Measurements from ENCODE around the gene CCDC148.
A peak's percentile ranks its signal among the peaks of the same experiment; 100 is the strongest.

Gene CCDC148

DNA sequence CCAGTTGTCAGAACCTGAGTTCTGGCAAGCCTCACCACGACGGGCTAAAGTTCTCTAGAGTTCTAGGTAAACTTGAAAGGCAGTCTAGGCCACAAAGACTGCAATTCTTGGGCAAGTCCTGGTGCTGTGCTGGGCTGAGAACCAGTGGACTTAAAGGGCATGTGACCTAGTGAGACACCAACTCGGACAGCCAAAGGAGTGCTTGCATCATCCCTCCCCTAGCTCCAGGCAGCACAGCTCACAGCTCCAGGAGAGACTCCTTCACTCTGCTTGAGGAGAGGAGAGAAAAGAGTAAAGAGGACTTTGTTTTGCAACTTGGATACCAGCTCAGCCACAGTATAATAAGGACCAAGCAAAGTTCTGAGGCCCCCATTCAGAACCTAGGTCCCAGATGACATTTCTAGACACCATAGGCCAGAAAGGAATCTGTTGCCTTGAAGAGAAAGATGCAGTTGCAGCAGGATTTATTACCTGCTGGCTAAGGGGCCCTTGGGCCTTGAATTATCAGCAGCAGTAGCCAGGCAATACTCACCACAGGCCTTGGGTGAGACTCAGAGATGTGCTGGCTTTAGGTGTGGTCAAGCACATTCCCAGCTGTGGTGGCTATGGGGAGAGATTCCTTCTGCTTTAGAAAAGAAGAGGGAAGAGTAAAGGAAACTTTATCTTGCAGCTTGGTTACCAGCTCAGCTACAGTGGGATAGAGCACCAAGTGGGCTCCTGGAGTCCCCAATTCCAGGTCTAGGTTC, 303.1 kb downstream of the CCDC148 start:
- DNase-seq = no peak

DNA sequence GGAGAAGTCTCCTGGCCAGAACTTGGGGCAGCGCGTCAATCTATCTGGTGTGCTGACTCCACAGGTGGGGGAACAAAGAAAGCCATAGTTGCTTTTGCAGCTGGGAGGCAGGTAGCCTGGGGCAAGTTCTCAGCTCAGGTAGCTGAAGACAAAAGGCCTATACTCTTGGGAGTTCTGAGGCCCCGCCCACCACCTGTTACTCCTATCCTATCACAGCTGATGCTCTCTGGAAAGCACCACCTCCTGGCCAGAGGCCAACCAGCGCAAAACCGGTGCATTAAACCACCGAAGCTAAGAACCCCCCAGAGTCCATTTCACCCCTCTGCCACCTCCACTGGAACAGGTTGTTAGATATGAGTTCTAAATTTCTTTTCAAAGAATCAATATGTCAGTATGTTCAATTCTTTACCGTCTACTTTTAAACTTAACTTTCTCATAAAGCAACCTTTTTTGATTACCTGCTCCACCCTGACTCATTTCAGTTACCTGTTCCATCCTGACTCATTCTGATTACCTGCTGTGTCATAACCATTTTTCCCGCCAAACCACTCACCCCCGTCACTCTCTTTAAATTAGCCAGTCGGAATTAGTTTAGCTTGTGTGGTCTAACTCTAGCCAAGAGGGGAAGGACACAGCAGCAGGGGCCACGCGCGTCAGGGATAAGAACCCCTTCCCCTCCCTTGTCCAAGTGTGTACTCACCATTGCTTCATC, 311.5 kb downstream of the CCDC148 start:
- no peak for DNase-seq

DNA sequence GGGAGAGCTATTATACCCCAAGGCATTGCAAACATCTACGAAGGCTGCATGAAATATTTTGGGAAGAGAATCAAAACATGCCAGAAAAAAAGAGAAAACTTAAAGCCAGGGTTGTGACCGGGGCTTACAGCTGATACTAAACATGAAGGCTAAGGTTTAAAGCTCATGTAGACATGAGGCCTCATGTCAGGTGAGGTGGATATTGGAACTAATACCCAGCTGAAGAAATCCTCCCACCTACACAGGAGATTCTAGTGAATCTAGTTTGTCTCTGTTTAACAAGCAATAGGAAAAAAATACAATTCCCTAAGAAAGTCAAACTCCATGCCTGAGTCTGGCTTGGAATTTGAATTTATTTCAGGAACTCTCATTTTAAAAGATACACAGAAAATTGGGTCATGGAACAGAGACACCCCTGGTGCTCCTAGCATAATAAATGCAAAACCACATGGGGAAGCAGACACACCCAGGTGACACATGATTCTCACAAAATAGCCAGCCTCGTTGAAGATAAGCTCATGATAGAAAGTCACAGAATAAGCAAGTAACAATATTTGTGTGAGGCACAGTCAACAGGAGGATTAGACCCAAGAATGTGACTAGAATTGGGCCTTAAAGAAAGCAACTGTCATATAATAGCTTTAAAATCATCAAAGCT, 312.7 kb downstream of the CCDC148 start:
- no peak for DNase-seq

DNA sequence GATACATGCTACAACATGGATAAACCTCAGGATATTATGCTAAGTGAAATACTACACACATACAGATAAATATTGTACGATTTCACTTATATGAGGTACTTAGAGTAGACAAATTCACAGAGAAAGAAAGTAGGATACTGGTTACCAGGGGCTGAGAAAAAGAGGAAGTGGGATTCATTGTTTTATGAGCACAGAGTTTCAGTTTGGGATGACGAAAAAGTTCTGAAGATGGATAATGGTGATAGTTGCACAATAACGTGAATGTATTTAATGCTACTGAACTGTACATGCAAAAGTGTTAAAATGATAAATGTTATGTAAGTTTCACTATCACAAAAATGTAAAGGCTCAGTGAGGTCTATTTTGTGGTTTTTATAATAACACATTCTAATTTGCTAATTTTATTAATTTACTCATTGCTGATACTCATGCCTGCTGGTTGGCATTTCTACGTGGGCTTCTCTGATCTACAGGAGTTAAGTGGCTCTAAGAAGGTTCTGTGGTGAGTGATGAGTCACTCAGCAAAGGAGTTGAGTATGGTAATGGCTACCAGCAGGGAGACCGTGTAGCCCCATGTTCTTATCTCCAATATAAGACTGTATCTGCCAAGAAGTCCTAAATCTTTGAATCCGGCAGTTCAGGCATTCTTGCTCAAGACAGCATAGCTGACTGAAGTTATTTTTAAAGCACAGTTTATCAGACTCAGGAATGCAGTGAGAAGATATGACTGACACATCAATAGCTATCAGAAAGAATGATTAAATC, 313.8 kb downstream of the CCDC148 start:
- DNase-seq = peak in 3 of 4 experiments; percentile 46 to 81 (median 67)

DNA sequence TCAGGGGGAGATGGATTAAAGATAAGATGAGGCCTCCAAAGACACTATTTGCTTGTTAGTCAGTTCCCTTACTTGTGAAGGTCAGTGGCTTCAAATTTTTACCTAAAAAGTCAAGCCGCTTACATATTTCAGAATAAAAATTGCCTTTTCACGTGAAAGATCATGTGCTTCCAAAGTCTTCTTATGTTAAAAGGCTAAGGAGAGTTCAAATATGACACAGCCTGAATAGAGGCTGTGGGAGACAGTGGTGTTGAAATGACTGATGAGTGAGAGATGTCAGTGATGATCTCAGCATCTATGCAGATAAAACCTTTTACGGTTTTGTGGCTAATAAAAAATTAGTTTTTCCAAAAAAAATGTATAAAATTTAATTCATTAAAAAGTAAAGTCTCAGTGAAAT, 314.4 kb downstream of the CCDC148 start:
- DNase-seq = peak in 3 of 4 experiments; percentile 17 to 63 (median 27)

DNA sequence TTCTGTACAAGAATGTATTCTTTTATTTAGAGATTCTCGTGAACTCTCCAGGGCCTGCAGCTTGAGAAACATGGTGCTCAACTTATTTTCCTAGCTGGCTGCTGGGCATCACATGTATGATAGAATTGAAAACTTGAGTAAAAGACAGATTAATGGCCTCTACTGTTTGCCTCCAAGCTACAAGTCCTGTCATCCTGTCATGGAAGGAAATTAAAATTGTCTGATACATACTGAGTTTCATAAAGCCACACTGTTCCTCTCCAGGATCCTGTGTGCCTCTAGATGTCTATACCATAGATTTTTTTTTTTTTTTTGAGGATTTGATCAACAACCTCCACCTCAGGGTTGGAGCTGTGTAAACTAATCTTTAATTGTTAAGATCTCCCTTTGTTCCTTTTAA, 316.4 kb downstream of the CCDC148 start:
- DNase-seq = no peak

DNA sequence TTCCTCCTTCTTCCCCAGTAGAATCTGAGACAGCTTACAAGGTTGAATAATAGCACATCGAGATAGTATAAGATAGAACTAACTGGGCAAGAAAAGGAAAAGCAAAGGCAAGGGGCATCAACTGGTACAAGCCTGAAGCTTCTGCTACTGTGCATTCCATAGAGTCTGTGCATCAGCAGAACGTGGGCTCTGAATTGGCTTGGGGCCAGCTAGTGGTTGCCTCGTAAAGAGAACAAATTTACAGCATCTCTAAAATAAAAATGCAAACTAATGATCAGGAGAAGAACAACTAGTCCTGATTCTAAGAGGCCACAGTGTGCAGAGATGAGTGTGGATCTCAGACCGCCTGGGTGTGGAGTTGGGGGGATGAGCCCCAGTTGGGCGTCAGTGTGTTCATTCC, 318.3 kb downstream of the CCDC148 start:
- DNase-seq = peak; percentile 19 to 40 (median 28)

DNA sequence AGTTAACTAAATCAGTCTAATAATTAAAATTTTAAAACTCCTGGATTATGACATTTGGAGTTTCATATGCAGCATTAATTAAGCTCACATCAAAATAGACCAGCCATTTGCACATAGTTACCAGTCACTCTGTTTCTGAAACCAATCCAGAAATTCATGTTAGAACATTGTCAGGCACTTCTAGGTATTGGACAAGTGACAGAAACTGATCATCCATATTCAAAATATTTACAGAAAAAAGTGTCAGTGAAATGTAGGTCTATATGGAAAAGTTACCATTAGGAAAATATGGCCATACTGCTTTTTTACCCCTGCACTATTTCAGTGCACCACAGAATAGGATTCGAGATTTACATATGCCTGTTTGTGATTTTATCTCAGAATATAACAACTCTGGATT, 321.5 kb downstream of the CCDC148 start:
- no peak for DNase-seq

DNA sequence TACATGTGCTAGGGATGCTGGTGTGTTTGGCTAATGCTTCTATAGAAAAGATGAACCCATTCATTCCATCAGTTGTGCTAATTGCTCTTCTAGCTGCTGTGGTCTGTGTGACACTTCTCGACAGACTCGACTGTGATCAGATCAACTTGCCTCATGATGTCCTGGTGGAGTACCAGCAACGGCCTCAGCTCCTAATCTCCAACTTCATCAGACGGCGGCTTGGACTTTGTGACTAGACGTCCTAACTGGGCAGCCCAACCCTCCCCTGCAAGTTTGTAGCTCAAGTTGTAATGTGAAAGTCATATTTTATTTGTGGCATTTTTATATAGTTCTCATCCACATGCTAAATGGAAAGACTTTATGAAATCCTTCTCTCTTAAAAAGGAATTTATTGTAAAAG, 321.9 kb downstream of the CCDC148 start:
- DNase-seq = no peak

DNA sequence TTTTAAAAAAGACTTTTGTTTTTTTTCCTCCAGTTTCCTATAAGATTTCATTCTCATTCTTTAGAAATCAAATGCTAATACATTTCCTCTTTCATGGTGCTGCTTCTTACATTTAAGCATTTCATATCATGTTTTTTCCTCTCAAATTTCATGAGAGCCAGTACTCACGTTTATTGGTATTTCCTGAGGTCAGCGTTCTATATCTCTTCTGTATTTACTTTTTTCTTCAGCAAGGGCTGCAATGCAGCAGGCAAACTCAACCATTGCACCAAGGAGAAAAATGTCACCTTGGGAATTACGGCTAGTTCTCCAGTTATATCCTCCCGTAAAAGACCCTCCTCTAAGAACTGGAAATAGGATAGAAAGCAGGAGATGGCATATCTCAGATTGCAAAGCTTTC, 322.5 kb downstream of the CCDC148 start:
- no peak for DNase-seq

DNA sequence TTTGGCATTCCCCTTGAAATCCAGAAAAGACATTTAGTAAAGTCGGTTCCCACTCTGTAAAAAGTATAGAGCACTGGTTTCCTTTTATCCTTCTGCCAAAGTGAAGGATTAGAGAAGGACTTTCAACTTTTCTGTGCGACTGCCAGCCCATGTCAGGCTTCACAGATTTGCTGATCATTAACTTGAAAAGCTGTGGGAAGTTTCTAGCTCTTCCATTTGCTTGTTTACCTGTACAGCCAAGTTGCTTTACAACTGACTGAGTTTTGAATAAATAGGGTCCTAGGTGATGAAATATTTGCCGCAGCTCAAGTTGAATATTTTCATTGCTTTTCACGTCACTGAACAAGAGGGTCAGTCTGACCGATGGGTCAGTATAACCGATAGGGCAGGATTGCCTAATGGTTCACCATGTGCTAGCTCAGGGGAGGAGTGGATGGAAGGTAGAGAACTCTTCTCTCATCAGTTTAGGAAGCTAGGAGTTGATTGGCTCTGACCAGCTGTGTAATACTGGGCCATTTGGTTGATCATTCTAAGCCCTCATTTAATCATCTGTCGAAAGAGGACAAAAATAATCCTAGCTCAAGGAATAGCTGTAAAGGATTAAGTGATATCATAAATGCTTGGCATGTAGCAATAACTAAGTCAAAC, 324.5 kb downstream of the CCDC148 start:
- no peak for DNase-seq

DNA sequence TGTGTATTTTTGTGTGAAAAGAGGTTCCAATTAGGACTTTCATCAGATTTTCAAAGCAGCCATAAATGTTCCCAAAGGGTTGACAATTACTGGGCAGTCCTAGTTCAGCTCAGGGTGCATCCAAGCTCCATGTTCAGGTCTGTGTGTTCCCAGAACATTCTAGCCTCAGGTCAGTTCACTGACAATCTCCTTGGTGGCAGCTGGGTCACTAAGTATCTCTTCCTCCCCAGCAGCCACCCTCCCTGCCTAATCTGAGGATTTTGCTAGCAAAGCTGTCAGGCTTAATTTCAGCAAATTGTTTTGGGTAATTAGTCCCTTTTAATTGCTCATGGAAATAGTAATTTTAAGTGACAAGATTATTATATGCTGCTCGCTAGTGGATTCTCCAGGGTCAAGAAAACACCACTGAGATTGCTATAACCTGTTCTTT, 325.1 kb downstream of the CCDC148 start:
- DNase-seq = no peak

DNA sequence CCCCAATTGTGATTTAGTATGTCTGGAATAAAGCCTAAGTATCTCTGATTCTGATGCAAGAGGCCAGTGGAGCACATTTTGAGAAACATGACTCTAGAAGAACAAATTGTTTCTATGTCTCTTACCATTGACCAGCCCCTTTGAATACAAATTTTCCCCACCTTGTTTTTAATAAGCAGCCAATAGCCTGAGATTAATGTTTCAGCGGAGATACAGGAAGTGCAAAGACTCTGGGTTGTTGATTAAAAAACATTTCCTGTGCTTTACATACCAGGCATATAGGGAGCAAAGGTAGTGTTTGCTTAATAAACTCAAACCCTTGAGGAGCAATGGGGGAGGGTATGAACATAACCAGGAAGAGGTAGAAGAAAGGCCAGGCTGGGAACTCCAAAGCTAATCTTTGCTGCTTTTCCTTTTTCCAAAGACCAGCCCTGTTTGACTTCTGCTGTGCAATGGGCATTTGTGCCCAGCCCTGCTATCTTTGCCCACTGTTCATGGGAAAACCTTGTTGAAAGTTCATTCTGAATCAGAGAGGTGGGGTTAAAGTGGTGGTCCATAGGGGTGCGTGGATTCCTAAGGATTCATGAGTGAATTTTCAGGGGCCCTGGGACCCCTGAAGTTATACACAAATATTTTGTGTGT, 325.6 kb downstream of the CCDC148 start:
- DNase-seq = no peak

DNA sequence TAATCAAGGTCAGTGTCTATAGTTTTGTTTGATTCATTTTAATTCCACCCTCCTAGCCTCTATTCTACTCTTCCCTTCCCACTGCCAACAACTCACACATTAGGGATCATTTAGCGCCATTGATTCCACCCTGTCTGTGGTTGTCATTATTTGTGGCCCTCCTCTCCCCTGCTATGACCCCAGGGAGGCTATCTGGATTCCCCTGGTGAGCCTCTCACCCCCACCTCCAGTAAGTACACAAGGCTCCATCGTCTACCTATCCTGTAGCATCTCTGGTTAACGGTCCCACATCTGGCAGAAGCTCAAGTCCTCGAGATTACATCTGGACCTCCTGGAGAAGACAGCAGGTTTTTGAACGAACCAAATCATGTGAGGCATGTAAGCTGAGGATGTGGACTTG, 327.5 kb downstream of the CCDC148 start:
- DNase-seq = no peak

DNA sequence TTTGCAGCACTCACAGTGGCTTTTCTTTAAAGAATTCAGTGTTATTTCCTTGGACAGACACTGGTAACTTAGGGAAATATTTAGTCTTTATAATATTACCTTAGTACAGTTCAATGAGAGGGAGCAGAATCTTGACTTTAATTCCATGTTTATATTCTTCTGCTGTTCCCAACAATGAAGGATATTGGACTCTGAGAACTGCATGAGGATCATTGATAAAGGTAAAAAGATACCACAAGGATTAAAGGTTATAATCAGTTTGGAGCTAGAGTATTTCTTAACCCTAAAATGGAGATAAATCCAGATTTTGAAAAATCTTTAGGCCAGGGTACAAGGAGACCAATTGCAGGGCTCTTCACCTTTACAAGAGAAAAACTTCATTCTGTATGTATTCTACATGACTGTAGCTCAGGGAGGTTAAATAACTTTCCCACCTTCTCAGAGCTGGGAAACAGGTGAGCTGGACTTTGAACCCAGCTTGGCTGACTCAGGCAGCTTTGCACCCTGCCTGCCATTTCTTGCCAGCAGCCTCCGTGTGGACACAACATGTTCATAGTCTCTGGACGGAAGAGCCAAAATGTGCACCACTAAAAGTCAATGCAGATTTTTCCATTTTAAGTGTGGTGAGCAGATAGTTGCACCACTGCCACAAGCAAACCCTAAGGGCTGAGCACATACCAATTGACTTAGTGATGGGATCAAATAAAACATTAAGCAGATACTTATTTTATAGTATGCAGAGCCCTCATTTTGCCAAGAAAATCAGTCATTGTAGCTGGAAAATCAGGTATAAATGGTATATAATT, 328.2 kb downstream of the CCDC148 start:
- DNase-seq = no peak

DNA sequence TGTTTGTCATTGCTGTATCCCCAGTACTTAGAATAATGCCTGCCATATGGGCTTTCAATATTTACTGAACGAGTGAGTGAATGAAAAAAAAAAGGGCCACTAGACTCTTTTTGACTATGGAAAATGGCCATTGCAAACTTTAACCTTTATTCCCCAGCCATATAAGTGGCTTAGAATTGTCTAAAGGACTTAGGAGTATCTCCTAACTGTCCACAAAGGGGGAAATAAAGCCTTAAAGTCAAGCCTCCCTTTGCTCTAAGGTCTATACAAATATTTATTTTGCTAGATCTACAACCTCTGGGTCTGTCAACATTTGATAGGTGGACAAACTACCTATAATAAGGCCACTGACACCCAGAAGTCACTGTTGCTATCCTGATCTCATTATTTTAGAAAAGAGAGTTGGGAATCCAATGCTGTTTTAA, 329.2 kb downstream of the CCDC148 start:
- DNase-seq = no peak

DNA sequence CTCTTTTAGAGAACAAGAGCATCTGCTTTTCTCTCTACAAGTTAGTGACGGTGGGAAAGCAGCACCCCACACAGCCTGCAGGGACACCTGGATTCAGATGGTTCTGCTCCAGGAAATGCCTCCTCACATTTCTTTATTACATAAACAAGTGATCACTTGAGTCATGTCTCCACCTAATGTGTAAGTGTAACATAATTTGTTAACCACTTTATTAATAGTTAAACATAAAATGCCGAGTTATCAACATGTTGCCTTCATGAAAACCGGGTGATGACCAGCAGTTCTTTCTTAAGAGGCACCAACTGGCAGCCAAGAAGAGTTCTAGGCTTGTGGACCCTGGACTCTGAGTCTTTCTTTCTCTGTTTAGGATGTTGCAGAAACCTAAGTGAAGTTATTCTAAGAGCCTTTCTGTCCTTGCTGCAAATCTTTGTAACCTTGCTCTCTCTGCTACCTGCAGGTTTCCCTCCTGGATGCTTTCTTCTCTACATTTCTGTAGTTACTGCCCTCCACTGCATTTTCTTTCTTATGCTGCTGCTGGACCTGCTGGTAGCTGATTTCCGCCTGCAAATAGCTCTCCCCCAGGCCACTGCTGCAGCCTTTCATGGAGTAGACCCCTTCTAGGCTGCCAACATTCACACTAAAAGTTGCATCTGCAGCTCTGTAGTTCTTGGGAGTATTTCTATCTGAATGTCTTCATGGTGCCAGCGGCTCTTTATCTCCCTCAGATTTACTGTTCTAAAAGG, 330.6 kb downstream of the CCDC148 start:
- no peak for DNase-seq

DNA sequence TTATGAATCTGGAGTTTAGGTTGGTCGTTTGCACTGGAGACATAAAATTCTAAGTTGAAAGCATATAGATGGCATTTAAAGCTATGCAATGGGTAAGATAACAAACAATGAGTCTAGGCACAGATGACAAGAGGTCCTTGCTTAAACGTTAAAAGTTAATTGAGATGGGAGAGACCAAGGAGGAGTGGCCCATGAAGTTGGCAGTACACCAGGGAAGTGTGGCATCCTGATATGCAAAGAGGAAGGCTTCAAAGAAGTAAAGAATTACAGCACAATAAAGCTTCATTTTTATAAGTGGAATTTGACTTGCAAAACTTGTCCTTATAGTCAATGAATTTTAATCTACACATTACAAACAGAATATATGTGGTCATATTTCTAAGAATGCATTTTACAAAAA, 331.7 kb downstream of the CCDC148 start:
- no peak for DNase-seq
